Measurements from ENCODE around the gene NXPH4. TPM values are rescaled to one million over a fixed set of nuclear protein-coding genes. Genes with fewer than 3 reads are reported as not detected.

The NXPH4 gene
- total and polyA plus RNA-seq, 3 experiments from 2014 or later, result 0.22 to 0.47 TPM; not detected in 1

- no peak for DNase-seq
- H3K27ac Mint-ChIP-seq, result no peak overlapping the region
- no peaks in the 10 kb centered on the region for H3K4me1 Mint-ChIP-seq
- Histone ChIP-seq H3K27me3 (ENCODE audit: insufficient read depth, low read length, poor library complexity, severe bottlenecking) (no peaks in the 10 kb centered on the region), H3K4me1 (ENCODE audit: insufficient read depth, low read length) (no peaks in the 10 kb centered on the region), H3K9me3 (ENCODE audit: low read length) (no peaks in the 10 kb centered on the region), H3K4me3 (ENCODE audit: low read length) (no peak overlapping the region), H3K36me3 (ENCODE audit: insufficient read depth, low read length) (no peaks in the 10 kb centered on the region), H3K27ac (ENCODE audit: low read depth, low read length) (no peak overlapping the region)
- H3K4me3 Mint-ChIP-seq, result no peak overlapping the region
- no peaks in the 10 kb centered on the region for H3K9me3 Mint-ChIP-seq
- POLR2A ChIA-PET, result no interaction called here
- H3K27me3 Mint-ChIP-seq, result no peaks in the 10 kb centered on the region
- no peaks in the 10 kb centered on the region for H3K36me3 Mint-ChIP-seq
- CTCF ChIA-PET, result interaction anchor here (12.8 kb wide), 1 partner anchor 53 kb away, joined by 173 read pairs; the partner anchor contains the start of gene LRP1
These were observed 37.1 kb upstream of the NXPH4 start for GRCh38 chr12:57179331-57180086.

GRCh38 chr12:57180321-57180989 is 36.1 kb upstream of the NXPH4 start:
- H3K27ac Mint-ChIP-seq, result no peak overlapping the region
- no peak overlapping the region for H3K4me3 Mint-ChIP-seq
- no peaks in the 10 kb centered on the region for H3K9me3 Mint-ChIP-seq
- Histone ChIP-seq H3K27me3 (ENCODE audit: insufficient read depth, low read length, poor library complexity, severe bottlenecking) (no peaks in the 10 kb centered on the region), H3K4me3 (ENCODE audit: low read length) (no peak overlapping the region), H3K36me3 (ENCODE audit: insufficient read depth, low read length) (no peaks in the 10 kb centered on the region), H3K27ac (ENCODE audit: low read depth, low read length) (no peak overlapping the region), H3K9me3 (ENCODE audit: low read length) (no peaks in the 10 kb centered on the region), H3K4me1 (ENCODE audit: insufficient read depth, low read length) (no peaks in the 10 kb centered on the region)
- no peaks in the 10 kb centered on the region for H3K36me3 Mint-ChIP-seq
- ChIA-PET CTCF (interaction anchor here (12.8 kb wide), 1 partner anchor 54 kb away, joined by 173 read pairs; the partner anchor contains the start of gene LRP1), POLR2A (no interaction called here)
- H3K27me3 Mint-ChIP-seq, result peaks cover 0 to 2% of the 10 kb centered on the region in 2 donors
- DNase-seq, result no peak
- H3K4me1 Mint-ChIP-seq, result no peaks in the 10 kb centered on the region

- Mint-ChIP-seq H3K4me3 (no peak overlapping the region), H3K27ac (no peak overlapping the region), H3K36me3 (no peaks in the 10 kb centered on the region), H3K9me3 (no peaks in the 10 kb centered on the region), H3K4me1 (no peaks in the 10 kb centered on the region), H3K27me3 (peaks cover 0 to 2% of the 10 kb centered on the region in 2 donors)
- H3K27ac ChIP-seq (ENCODE audit: low read depth, low read length), result no peak overlapping the region
- CTCF ChIA-PET, result interaction anchor here (1.2 to 12.8 kb wide), 2 partner anchors 39 to 55 kb away, joined by 3 to 173 read pairs; partner anchors contain the start of gene LRP1
- no peaks in the 10 kb centered on the region for H3K36me3 ChIP-seq (ENCODE audit: insufficient read depth, low read length)
- POLR2A ChIA-PET, result interaction anchor here (0.6 kb wide), 1 partner anchor 69 kb away, joined by 3 read pairs; no protein-coding TSS in a partner anchor
- DNase-seq, result no peak
- no peaks in the 10 kb centered on the region for H3K4me1 ChIP-seq (ENCODE audit: insufficient read depth, low read length)
- H3K27me3 ChIP-seq (ENCODE audit: insufficient read depth, low read length, poor library complexity, severe bottlenecking), result no peaks in the 10 kb centered on the region
- H3K4me3 ChIP-seq (ENCODE audit: low read length), result no peak overlapping the region
- H3K9me3 ChIP-seq (ENCODE audit: low read length), result no peaks in the 10 kb centered on the region
These were observed 35.5 kb upstream of the NXPH4 start for GRCh38 chr12:57181072-57181471.

GRCh38 chr12:57181561-57182155 is 34.9 kb upstream of the NXPH4 start:
- no peak overlapping the region for H3K4me3 ChIP-seq (ENCODE audit: low read length)
- POLR2A ChIA-PET, result interaction anchor here (0.6 kb wide), 1 partner anchor 70 kb away, joined by 3 read pairs; no protein-coding TSS in a partner anchor
- H3K27ac Mint-ChIP-seq, result peak overlapping the region in 1 of 8 donors; percentile 24

GRCh38 chr12:57182918-57183575 is 33.5 kb upstream of the NXPH4 start:
- Histone ChIP-seq H3K4me3 (ENCODE audit: low read length) (no peak overlapping the region), H3K36me3 (ENCODE audit: insufficient read depth, low read length) (no peaks in the 10 kb centered on the region), H3K9me3 (ENCODE audit: low read length) (no peaks in the 10 kb centered on the region), H3K27me3 (ENCODE audit: insufficient read depth, low read length, poor library complexity, severe bottlenecking) (no peaks in the 10 kb centered on the region), H3K4me1 (ENCODE audit: insufficient read depth, low read length) (no peaks in the 10 kb centered on the region), H3K27ac (ENCODE audit: low read depth, low read length) (no peak overlapping the region)
- ChIA-PET CTCF (interaction anchor here (0.6 to 12.8 kb wide), 17 partner anchors 10 to 186 kb away, joined by 3 to 173 read pairs (median 4); partner anchors contain the start of genes LRP1 and STAT6), POLR2A (interaction anchor here (0.5 kb wide), 1 partner anchor 498 kb away, joined by 4 read pairs; no protein-coding TSS in a partner anchor)
- peak; percentile 65 to 81 (median 67) for DNase-seq
- H3K27ac Mint-ChIP-seq, result peak overlapping the region in 1 of 8 donors; percentile 47
- H3K9me3 Mint-ChIP-seq, result no peaks in the 10 kb centered on the region
- peaks cover 0 to 2% of the 10 kb centered on the region in 2 donors for H3K27me3 Mint-ChIP-seq
- no peak overlapping the region for H3K4me3 Mint-ChIP-seq
- no peaks in the 10 kb centered on the region for H3K36me3 Mint-ChIP-seq
- H3K4me1 Mint-ChIP-seq, result no peaks in the 10 kb centered on the region

More at GRCh38 chr12:57181561-57182155, 34.9 kb upstream of the NXPH4 start:
- H3K36me3 ChIP-seq (ENCODE audit: insufficient read depth, low read length), result no peaks in the 10 kb centered on the region
- H3K4me1 Mint-ChIP-seq, result no peaks in the 10 kb centered on the region
- no peaks in the 10 kb centered on the region for H3K36me3 Mint-ChIP-seq
- H3K9me3 Mint-ChIP-seq, result no peaks in the 10 kb centered on the region
- CTCF ChIA-PET, result interaction anchor here (1.2 to 12.8 kb wide), 4 partner anchors 8 to 70 kb away, joined by 3 to 173 read pairs (median 14); partner anchors contain the start of genes LRP1 and STAT6
- no peak for DNase-seq
- H3K27ac ChIP-seq (ENCODE audit: low read depth, low read length), result no peak overlapping the region
- no peaks in the 10 kb centered on the region for H3K9me3 ChIP-seq (ENCODE audit: low read length)
- no peaks in the 10 kb centered on the region for H3K27me3 ChIP-seq (ENCODE audit: insufficient read depth, low read length, poor library complexity, severe bottlenecking)
- H3K4me3 Mint-ChIP-seq, result no peak overlapping the region
- peaks cover 0 to 2% of the 10 kb centered on the region in 2 donors for H3K27me3 Mint-ChIP-seq
- H3K4me1 ChIP-seq (ENCODE audit: insufficient read depth, low read length), result no peaks in the 10 kb centered on the region

GRCh38 chr12:57183939-57184725 is 32.5 kb upstream of the NXPH4 start:
- Histone ChIP-seq H3K4me1 (ENCODE audit: insufficient read depth, low read length) (no peaks in the 10 kb centered on the region), H3K27me3 (ENCODE audit: insufficient read depth, low read length, poor library complexity, severe bottlenecking) (no peaks in the 10 kb centered on the region), H3K4me3 (ENCODE audit: low read length) (no peak overlapping the region), H3K27ac (ENCODE audit: low read depth, low read length) (no peak overlapping the region), H3K9me3 (ENCODE audit: low read length) (no peaks in the 10 kb centered on the region), H3K36me3 (ENCODE audit: insufficient read depth, low read length) (no peaks in the 10 kb centered on the region)
- Mint-ChIP-seq H3K27me3 (peaks cover 0 to 2% of the 10 kb centered on the region in 2 donors), H3K27ac (no peak overlapping the region), H3K9me3 (no peaks in the 10 kb centered on the region), H3K4me3 (no peak overlapping the region), H3K4me1 (no peaks in the 10 kb centered on the region), H3K36me3 (no peaks in the 10 kb centered on the region)
- CTCF ChIA-PET, result interaction anchor here (0.6 to 12.8 kb wide), 8 partner anchors 9 to 188 kb away, joined by 3 to 173 read pairs (median 4); partner anchors contain the start of genes LRP1 and STAT6
- no peak for DNase-seq
- POLR2A ChIA-PET, result interaction anchor here (0.5 kb wide), 1 partner anchor 499 kb away, joined by 4 read pairs; no protein-coding TSS in a partner anchor

GRCh38 chr12:57185403-57185802 is 31.2 kb upstream of the NXPH4 start:
- no peaks in the 10 kb centered on the region for H3K4me1 ChIP-seq (ENCODE audit: insufficient read depth, low read length)
- H3K27ac ChIP-seq (ENCODE audit: low read depth, low read length), result no peak overlapping the region
- peaks cover 0 to 2% of the 10 kb centered on the region in 2 donors for H3K27me3 Mint-ChIP-seq
- no peak overlapping the region for H3K27ac Mint-ChIP-seq
- no peaks in the 10 kb centered on the region for H3K36me3 Mint-ChIP-seq
- H3K27me3 ChIP-seq (ENCODE audit: insufficient read depth, low read length, poor library complexity, severe bottlenecking), result no peaks in the 10 kb centered on the region
- H3K4me1 Mint-ChIP-seq, result no peaks in the 10 kb centered on the region
- no peaks in the 10 kb centered on the region for H3K36me3 ChIP-seq (ENCODE audit: insufficient read depth, low read length)
- ChIA-PET POLR2A (no interaction called here), CTCF (interaction anchor here (1.1 to 12.8 kb wide), 3 partner anchors 29 to 73 kb away, joined by 4 to 173 read pairs (median 9); partner anchors contain the start of gene LRP1)
- no peak overlapping the region for H3K4me3 ChIP-seq (ENCODE audit: low read length)
- DNase-seq, result no peak
- H3K9me3 ChIP-seq (ENCODE audit: low read length), result no peaks in the 10 kb centered on the region
- no peaks in the 10 kb centered on the region for H3K9me3 Mint-ChIP-seq
- H3K4me3 Mint-ChIP-seq, result no peak overlapping the region

Measured in CD8-positive, alpha-beta memory T cell (primary cell).